B cell (primary cell): ENCODE data around the gene MTHFR. TPM values are rescaled to one million over a fixed set of nuclear protein-coding genes. Genes with fewer than 3 reads are reported as not detected.

Experiments
- ATAC-seq: fragments of 200-7000 bp; cut with Tn5 transposase; one replicate; pipeline ENCODE4 v1.10.0; 2021; ENCODE audit warnings: low read depth, mild to moderate bottlenecking, moderate number of reproducible peaks, moderate library complexity
- CTCF ChIA-PET: fragments of 350-600 bp; sonication (Branson Sonifier 250); formaldehyde crosslinking; loops from one replicate; lab custom pipeline; 2021; ENCODE audit warnings: antibody characterized with exemption, inconsistent platforms; lab: Charles Lee
- POLR2A ChIA-PET: fragments of 350-600 bp; sonication (Branson Sonifier 250); formaldehyde crosslinking; loops from one replicate; lab custom pipeline; 2021; ENCODE audit warnings: antibody characterized with exemption; lab: Charles Lee
- DNase-seq: peaks from one replicate; pipeline ENCODE4 v3.0.0; 2013
- H2AFZ ChIP-seq: 2 replicates; pipeline ENCODE4 v1.6.1; 2012; ENCODE audit warnings: mild to moderate bottlenecking, low read depth, low read length; ENCODE audit not compliant: insufficient read depth, poor library complexity, severe bottlenecking
- H3K27ac ChIP-seq, 2 donors: 1 replicate in 1 of 2; 2 replicates in 1 of 2; pipeline ENCODE4 v1.5.1; 2012 to 2013; ENCODE audit warnings: low read length in 2 of 2, mild to moderate bottlenecking in 2 of 2, moderate library complexity in 1 of 2
- H3K27me3 ChIP-seq, 4 experiments: fragments of 200-600 bp in 1 of 4; sonication (generic) in 1 of 4; replicated peaks in 1 of 4; 1 replicate in 2 of 4; 2 replicates in 2 of 4; pipeline versions ENCODE4 v1.6.1 to v1.7.0; 2013 to 2016; ENCODE audit warnings: low read length in 3 of 4, mild to moderate bottlenecking in 2 of 4, mixed read lengths in 1 of 4, moderate library complexity in 1 of 4; ENCODE audit not compliant: insufficient read depth in 4 of 4, control insufficient read depth in 3 of 4; ENCODE audit errors: control extremely low read depth in 1 of 4
- H3K36me3 ChIP-seq, 2 experiments: replicated peaks in 1 of 2; 1 replicate in 1 of 2; 2 replicates in 1 of 2; pipeline versions ENCODE4 v1.6.1 to v1.7.1; 2013; ENCODE audit warnings: low read length in 1 of 2; ENCODE audit not compliant: insufficient read depth in 2 of 2, control insufficient read depth in 1 of 2; ENCODE audit errors: control extremely low read depth in 1 of 2, extremely low read depth in 1 of 2
- H3K4me1 ChIP-seq, 2 donors: fragments of 200-600 bp in 1 of 2; sonication (generic) in 1 of 2; 1 replicate in 1 of 2; 2 replicates in 1 of 2; pipeline versions ENCODE4 v1.5.1 to v1.6.1; 2013 to 2017; ENCODE audit warnings: low read length in 2 of 2; ENCODE audit not compliant: control insufficient read depth in 2 of 2, insufficient read depth in 2 of 2
- H3K4me2 ChIP-seq: replicated peaks from 2 replicates; pipeline ENCODE3; 2012; ENCODE audit warnings: mild to moderate bottlenecking, low read depth, low read length; ENCODE audit not compliant: poor library complexity, severe bottlenecking
- H3K4me3 ChIP-seq, 5 experiments: fragments of 200-600 bp in 1 of 5; sonication (generic) in 1 of 5; 1 replicate in 3 of 5; 2 replicates in 2 of 5; pipeline versions ENCODE4 v1.5.1 to v1.7.0; 2011 to 2016; ENCODE audit warnings: low read length in 4 of 5, mild to moderate bottlenecking in 4 of 5, low read depth in 2 of 5, control low read depth in 1 of 5, moderate library complexity in 1 of 5; ENCODE audit not compliant: insufficient read depth in 1 of 5; ENCODE audit errors: control extremely low read depth in 1 of 5, extremely low read depth in 1 of 5
- H3K79me2 ChIP-seq: fragments of 200-600 bp; sonication (generic); one replicate; pipeline ENCODE4 v1.6.0; 2016; ENCODE audit warnings: low read length; ENCODE audit not compliant: control insufficient read depth, insufficient read depth
- H3K9ac ChIP-seq: fragments of 200-600 bp; sonication (generic); 2 replicates; pipeline ENCODE4 v1.6.1; 2017; ENCODE audit warnings: mild to moderate bottlenecking, low read length, moderate library complexity
- H3K9me3 ChIP-seq, 3 donors: one replicate each; pipeline versions ENCODE4 v1.6.1 to v1.7.1; 2013; ENCODE audit warnings: low read length in 2 of 3; ENCODE audit not compliant: control insufficient read depth in 2 of 3, insufficient read depth in 1 of 3; ENCODE audit errors: control extremely low read depth in 1 of 3
- H4K20me1 ChIP-seq: 2 replicates; pipeline ENCODE4 v1.6.0; 2012; ENCODE audit warnings: mild to moderate bottlenecking, low read length; ENCODE audit not compliant: insufficient read depth, control insufficient read depth, poor library complexity, severe bottlenecking
- H3K27ac Mint-ChIP-seq: one replicate; pipeline ENCODE4 v1.8.0; 2021; ENCODE audit warnings: mixed read lengths
- H3K27me3 Mint-ChIP-seq: one replicate; pipeline ENCODE4 v1.8.0; 2021; ENCODE audit warnings: mixed read lengths
- H3K4me1 Mint-ChIP-seq: one replicate; pipeline ENCODE4 v1.8.0; 2021; ENCODE audit warnings: mixed read lengths
- H3K4me3 Mint-ChIP-seq: one replicate; pipeline ENCODE4 v1.8.0; 2021; ENCODE audit warnings: mixed read lengths
- H3K9me3 Mint-ChIP-seq: one replicate; pipeline ENCODE4 v1.8.0; 2022; ENCODE audit warnings: mixed read lengths; ENCODE audit not compliant: insufficient read depth
- CTCF ChIP-seq: fragments of 200-600 bp; IDR thresholded peaks from one replicate; pipeline ENCODE4 v1.8.0; 2022; ENCODE audit warnings: antibody characterized with exemption, mild to moderate bottlenecking
- EZH2 ChIP-seq: IDR thresholded peaks from 2 replicates; pipeline ENCODE4 v1.6.1; 2012; ENCODE audit warnings: borderline replicate concordance, low read depth, mild to moderate bottlenecking, moderate library complexity, low read length; ENCODE audit not compliant: insufficient read depth, poor library complexity, severe bottlenecking
- WGBS: methylation state at CpG from one replicate; pipeline ENCODE4 v1.1.5; 2013; ENCODE audit warnings: missing lambda C conversion rate; ENCODE audit not compliant: insufficient coverage; 5-methylcytosine and 5-hydroxymethylcytosine counted together
- intact Hi-C: fragments of 100-400 bp; cut with micrococcal nuclease; formaldehyde crosslinking; loops from one replicate; pipeline ENCODE4 v1.10.0; 2022
- polyA plus RNA-seq: library from polyadenylated mRNA; depleted of rRNA; stranded (reverse); fragments of >200 nt; gene quantifications from 2 replicates; pipeline ENCODE4 v1.2.3, GENCODE V29; 2012
- total RNA-seq, 2 donors: library from RNA; stranded (reverse); fragments of 120-200 nt in 1 of 2; gene quantifications; 1 replicate in 1 of 2; 2 replicates in 1 of 2; pipeline versions ENCODE4 v1.2.3 to v1.2.4, GENCODE V29; 2013 to 2022

Gene MTHFR
- total and polyA plus RNA-seq, 2 donors (not counting 1 experiment from before 2014, with no cell fraction given): 35.8 to 114 TPM

GRCh38 chr1:11772458-11772857, 33.3 kb downstream of the MTHFR start:
- H3K4me3 Mint-ChIP-seq: no peak overlapping the region

GRCh38 chr1:11771481-11772043, 34.2 kb downstream of the MTHFR start:
- Histone ChIP-seq H2AFZ (no peak overlapping the region), H3K9ac (no peak overlapping the region), H3K27me3 (no peaks in the 10 kb centered on the region), H3K27ac (no peak overlapping the region), H3K79me2 (no peaks in the 10 kb centered on the region), H3K36me3 (no peaks in the 10 kb centered on the region), H3K4me3 (no peak overlapping the region), H3K4me1 (no peaks in the 10 kb centered on the region), H4K20me1 (no peaks in the 10 kb centered on the region), H3K4me2 (no peak overlapping the region), H3K9me3 (no peaks in the 10 kb centered on the region)
- Mint-ChIP-seq H3K27me3 (peaks cover 6% of the 10 kb centered on the region), H3K4me1 (peaks cover 3% of the 10 kb centered on the region), H3K4me3 (no peak overlapping the region), H3K9me3 (no peaks in the 10 kb centered on the region), H3K27ac (no peak overlapping the region)
- POLR2A ChIA-PET: no interaction called here
- WGBS: 72% methylated on average over 9 of the region's 11 CpGs
- intact Hi-C loops: no loop called here
- TF ChIP-seq EZH2: no peak
- TF ChIP-seq CTCF: no peak
- no peak for DNase-seq
- no peak for ATAC-seq
- CTCF ChIA-PET: no interaction called here

More at GRCh38 chr1:11772458-11772857, 33.3 kb downstream of the MTHFR start:
- Mint-ChIP-seq H3K27ac (no peak overlapping the region), H3K9me3 (no peaks in the 10 kb centered on the region), H3K4me1 (peaks cover 3% of the 10 kb centered on the region), H3K27me3 (peaks cover 6% of the 10 kb centered on the region)
- H3K36me3 ChIP-seq: no peaks in the 10 kb centered on the region
- no peaks in the 10 kb centered on the region for H4K20me1 ChIP-seq
- ChIA-PET CTCF (no interaction called here), POLR2A (no interaction called here)
- no peak for ATAC-seq
- H3K4me1 ChIP-seq: no peaks in the 10 kb centered on the region
- 71% methylated on average over 2 of the region's 5 CpGs for WGBS
- no peak overlapping the region for H3K27ac ChIP-seq
- DNase-seq: no peak
- TF ChIP-seq CTCF: no peak
- TF ChIP-seq EZH2: no peak
- H2AFZ ChIP-seq: no peak overlapping the region
- no peak overlapping the region for H3K9ac ChIP-seq
- no peak overlapping the region for H3K4me3 ChIP-seq
- no peak overlapping the region for H3K4me2 ChIP-seq
- no peaks in the 10 kb centered on the region for H3K9me3 ChIP-seq
- intact Hi-C loops: no loop called here
- H3K27me3 ChIP-seq: no peaks in the 10 kb centered on the region
- no peaks in the 10 kb centered on the region for H3K79me2 ChIP-seq
